ENCODE results near the gene MAD1L1.
"Not testable (repeated sequence)": the region's sequence is repeated elsewhere in the genome, so short reads cannot be mapped to it uniquely, and the experiment has no call there.

The MAD1L1 gene

DNA sequence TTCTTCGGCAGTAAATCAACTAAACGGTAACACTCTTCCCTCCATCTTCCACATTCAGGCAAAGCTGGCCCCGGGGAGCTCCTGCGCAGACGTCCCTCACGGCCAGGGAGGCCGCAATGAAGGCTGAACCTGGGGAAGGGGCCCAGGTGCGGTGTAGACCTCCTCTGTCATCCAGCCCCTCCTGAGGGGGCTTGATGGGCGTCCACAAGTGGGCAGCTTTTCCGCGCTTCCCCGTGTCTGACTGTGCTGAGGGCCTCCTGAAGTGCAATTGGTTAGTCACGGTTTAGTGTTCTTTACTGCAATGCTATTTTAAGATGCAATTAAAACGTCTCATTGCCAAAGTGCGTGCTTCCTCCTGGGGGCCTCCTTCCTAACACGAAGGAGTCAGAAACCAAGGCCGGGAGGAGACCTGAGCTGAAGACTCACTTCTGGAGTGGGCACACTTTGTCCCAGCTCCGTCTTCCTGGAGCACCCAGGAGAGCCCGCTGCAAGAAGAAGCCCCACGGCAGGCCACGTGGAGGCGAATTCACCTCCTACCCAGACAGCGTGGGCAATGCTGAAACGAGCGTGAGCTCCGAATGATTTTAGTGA, 389.4 kb downstream of the MAD1L1 start:
- DNase-seq (ENCODE audit: low spot score) (peak; percentile 32), ATAC-seq (ENCODE audit: low read depth) (no peak)
- Histone ChIP-seq H3K27me3 (ENCODE audit: insufficient read depth, poor library complexity, severe bottlenecking) (no peaks in the 10 kb centered on the region), H3K36me3 (ENCODE audit: low read depth) (no peaks in the 10 kb centered on the region), H3K9me3 (ENCODE audit: severe bottlenecking) (no peaks in the 10 kb centered on the region), H3K27ac (ENCODE audit: poor library complexity, severe bottlenecking) (no peak overlapping the region), H3K4me3 (ENCODE audit: severe bottlenecking) (no peak overlapping the region), H3K4me1 (ENCODE audit: insufficient read depth, poor library complexity, severe bottlenecking) (no peaks in the 10 kb centered on the region)
- TF ChIP-seq CTCF (IDR thresholded peaks at IDR 0.05; ENCODE audit: poor library complexity, severe bottlenecking): no peak

DNA sequence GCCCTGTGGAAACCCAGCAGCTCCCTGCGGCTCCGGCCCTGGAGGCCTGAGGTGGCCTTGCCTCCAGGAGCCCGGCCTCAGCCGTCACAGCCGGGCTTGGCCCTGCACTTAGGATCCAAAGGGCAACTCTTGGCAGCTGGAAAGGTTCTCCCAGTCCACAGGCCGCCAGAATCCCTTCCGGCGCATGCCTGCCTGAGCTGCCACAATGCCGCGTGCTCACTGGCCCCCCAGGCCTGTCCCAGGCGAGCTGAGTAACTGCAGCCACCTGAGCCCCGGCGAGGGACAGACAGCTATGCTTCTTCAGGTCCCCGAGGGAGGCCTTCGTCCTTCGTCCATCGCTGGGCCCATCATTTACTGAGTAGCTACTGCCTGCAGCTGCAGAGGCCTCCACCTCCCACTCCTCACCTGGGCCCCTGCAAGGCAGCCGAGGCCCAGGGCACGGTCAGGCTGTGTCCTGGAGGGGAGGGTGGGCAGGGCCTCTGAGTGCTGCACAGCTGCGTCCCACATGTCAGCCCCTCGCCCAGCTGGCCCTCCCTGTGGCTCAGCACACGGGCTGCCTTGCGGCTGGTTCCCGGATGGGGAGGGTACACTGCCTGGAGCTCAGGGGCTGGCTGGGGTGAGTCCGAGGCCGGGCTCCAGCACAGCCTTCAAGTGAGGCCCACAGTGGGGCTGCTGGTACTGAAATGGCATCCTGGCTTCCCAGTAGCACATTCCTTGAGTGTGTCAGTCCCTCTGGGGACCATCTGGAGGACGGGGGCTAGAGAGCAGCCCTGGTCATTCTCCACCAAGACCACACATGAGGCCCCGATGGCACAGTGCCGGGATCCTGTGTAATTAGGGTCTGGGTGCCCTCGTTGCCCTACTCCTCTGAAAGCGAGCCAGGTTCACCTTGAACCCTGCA, 390.2 kb downstream of the MAD1L1 start:
- H3K4me3 ChIP-seq (ENCODE audit: severe bottlenecking): no peak overlapping the region
- H3K36me3 ChIP-seq (ENCODE audit: low read depth): no peaks in the 10 kb centered on the region
- ATAC-seq (ENCODE audit: low read depth): no peak
- H3K27me3 ChIP-seq (ENCODE audit: insufficient read depth, poor library complexity, severe bottlenecking): no peaks in the 10 kb centered on the region
- TF ChIP-seq CTCF (IDR thresholded peaks at IDR 0.05; ENCODE audit: poor library complexity, severe bottlenecking): no peak
- peak; percentile 54 for DNase-seq (ENCODE audit: low spot score)
- no peaks in the 10 kb centered on the region for H3K9me3 ChIP-seq (ENCODE audit: severe bottlenecking)
- H3K4me1 ChIP-seq (ENCODE audit: insufficient read depth, poor library complexity, severe bottlenecking): no peaks in the 10 kb centered on the region
- H3K27ac ChIP-seq (ENCODE audit: poor library complexity, severe bottlenecking): no peak overlapping the region

DNA sequence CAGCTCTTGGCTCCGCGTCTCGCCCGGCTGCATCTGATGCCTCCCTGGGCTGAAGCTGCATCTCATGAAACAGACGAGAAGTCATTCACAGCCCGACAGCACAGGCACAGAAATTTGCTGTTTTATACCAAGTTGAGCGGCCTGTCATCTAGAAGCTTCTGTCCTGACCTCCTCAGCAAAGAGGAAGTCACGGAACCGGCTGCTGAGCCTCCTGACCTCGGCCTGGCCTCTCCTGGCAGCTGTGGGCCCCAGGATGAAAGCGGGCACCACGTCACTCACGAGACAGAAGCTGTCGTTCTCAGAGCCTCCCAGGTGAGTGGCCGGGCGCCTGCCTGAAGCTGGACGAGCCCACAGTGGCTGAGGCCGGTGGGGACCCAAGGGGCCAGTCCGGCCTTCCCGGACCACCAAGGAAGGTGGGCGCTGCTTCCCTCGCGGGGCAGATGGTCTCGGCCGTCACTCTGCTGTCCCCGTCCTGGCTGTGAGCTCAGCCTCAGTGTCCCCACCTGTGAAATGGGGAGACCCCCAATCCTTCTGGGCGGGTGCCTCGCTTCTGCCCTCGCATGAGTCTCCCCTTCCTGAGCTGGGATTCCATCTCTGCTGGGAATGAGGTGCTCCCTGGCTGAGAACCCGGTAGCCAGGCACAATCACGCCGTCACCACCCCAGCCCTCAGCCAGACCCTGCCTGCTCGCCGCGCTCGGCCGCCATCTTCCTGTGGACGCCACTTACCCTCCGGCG, 391.3 kb downstream of the MAD1L1 start:
- not testable (repeated sequence) for H3K4me1 ChIP-seq (ENCODE audit: insufficient read depth, poor library complexity, severe bottlenecking); H3K9me3 ChIP-seq (ENCODE audit: severe bottlenecking); H3K27ac ChIP-seq (ENCODE audit: poor library complexity, severe bottlenecking); H3K36me3 ChIP-seq (ENCODE audit: low read depth); ATAC-seq (ENCODE audit: low read depth); H3K27me3 ChIP-seq (ENCODE audit: insufficient read depth, poor library complexity, severe bottlenecking); H3K4me3 ChIP-seq (ENCODE audit: severe bottlenecking)
- DNase-seq (ENCODE audit: low spot score): peak; percentile 34

- not testable (repeated sequence) for H3K9me3 ChIP-seq (ENCODE audit: severe bottlenecking); H3K4me1 ChIP-seq (ENCODE audit: insufficient read depth, poor library complexity, severe bottlenecking); H3K4me3 ChIP-seq (ENCODE audit: severe bottlenecking); H3K36me3 ChIP-seq (ENCODE audit: low read depth); ATAC-seq (ENCODE audit: low read depth); H3K27ac ChIP-seq (ENCODE audit: poor library complexity, severe bottlenecking); H3K27me3 ChIP-seq (ENCODE audit: insufficient read depth, poor library complexity, severe bottlenecking)
- DNase-seq (ENCODE audit: low spot score): peak; percentile 52
Measured at GRCh38 chr7:1840744-1841143, 392.0 kb downstream of the MAD1L1 start.

- Histone ChIP-seq H3K4me1 (ENCODE audit: insufficient read depth, poor library complexity, severe bottlenecking) (no peaks in the 10 kb centered on the region), H3K27me3 (ENCODE audit: insufficient read depth, poor library complexity, severe bottlenecking) (no peaks in the 10 kb centered on the region), H3K27ac (ENCODE audit: poor library complexity, severe bottlenecking) (no peak overlapping the region), H3K9me3 (ENCODE audit: severe bottlenecking) (no peaks in the 10 kb centered on the region), H3K4me3 (ENCODE audit: severe bottlenecking) (no peak overlapping the region), H3K36me3 (ENCODE audit: low read depth) (no peaks in the 10 kb centered on the region)
- no peak for TF ChIP-seq CTCF (IDR thresholded peaks at IDR 0.05; ENCODE audit: poor library complexity, severe bottlenecking)
- ATAC-seq (ENCODE audit: low read depth): no peak
- peak; percentile 59 for DNase-seq (ENCODE audit: low spot score)
Measured at GRCh38 chr7:1839701-1840100, 393.0 kb downstream of the MAD1L1 start.

GRCh38 chr7:1838911-1839531, 393.7 kb downstream of the MAD1L1 start:
- not testable (repeated sequence) for H3K27me3 ChIP-seq (ENCODE audit: insufficient read depth, poor library complexity, severe bottlenecking); ATAC-seq (ENCODE audit: low read depth); H3K4me3 ChIP-seq (ENCODE audit: severe bottlenecking); H3K4me1 ChIP-seq (ENCODE audit: insufficient read depth, poor library complexity, severe bottlenecking); H3K27ac ChIP-seq (ENCODE audit: poor library complexity, severe bottlenecking); H3K36me3 ChIP-seq (ENCODE audit: low read depth); H3K9me3 ChIP-seq (ENCODE audit: severe bottlenecking)
- DNase-seq (ENCODE audit: low spot score): peak; percentile 36

DNA sequence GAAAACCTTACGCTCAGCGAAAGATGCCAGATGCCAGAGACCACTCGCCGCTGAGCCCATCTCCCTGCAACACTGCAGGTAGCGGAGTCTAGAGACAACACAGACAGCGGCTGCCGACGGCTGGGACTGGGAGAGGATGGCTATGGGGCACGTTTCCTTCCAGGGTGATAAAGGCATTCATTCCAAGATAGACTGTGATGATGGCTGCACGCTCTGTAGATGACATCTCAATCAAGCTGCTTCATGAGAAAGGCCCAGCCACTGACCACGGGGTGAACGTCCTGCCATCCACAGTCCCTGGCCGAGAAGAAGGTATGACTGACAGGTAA, 394.2 kb downstream of the MAD1L1 start:
- H3K36me3 ChIP-seq (ENCODE audit: low read depth); ATAC-seq (ENCODE audit: low read depth); H3K27me3 ChIP-seq (ENCODE audit: insufficient read depth, poor library complexity, severe bottlenecking); H3K4me3 ChIP-seq (ENCODE audit: severe bottlenecking); H3K27ac ChIP-seq (ENCODE audit: poor library complexity, severe bottlenecking); H3K4me1 ChIP-seq (ENCODE audit: insufficient read depth, poor library complexity, severe bottlenecking); H3K9me3 ChIP-seq (ENCODE audit: severe bottlenecking): not testable (repeated sequence)
- DNase-seq (ENCODE audit: low spot score): peak; percentile 39

Measured in RWPE2 (cell line).